Femur (tissue), 1 donor: Measurements from ENCODE around the gene SF3B1.
A peak's percentile ranks its signal among the peaks of the same experiment; 100 is the strongest.
"Not testable (repeated sequence)": the region's sequence is repeated elsewhere in the genome, so short reads cannot be mapped to it uniquely, and the experiment has no call there.

Source experiments
- DNase-seq: peaks from one replicate; pipeline ENCODE4 v3.0.0-alpha.2; 2017

SF3B1 gene, protein sequence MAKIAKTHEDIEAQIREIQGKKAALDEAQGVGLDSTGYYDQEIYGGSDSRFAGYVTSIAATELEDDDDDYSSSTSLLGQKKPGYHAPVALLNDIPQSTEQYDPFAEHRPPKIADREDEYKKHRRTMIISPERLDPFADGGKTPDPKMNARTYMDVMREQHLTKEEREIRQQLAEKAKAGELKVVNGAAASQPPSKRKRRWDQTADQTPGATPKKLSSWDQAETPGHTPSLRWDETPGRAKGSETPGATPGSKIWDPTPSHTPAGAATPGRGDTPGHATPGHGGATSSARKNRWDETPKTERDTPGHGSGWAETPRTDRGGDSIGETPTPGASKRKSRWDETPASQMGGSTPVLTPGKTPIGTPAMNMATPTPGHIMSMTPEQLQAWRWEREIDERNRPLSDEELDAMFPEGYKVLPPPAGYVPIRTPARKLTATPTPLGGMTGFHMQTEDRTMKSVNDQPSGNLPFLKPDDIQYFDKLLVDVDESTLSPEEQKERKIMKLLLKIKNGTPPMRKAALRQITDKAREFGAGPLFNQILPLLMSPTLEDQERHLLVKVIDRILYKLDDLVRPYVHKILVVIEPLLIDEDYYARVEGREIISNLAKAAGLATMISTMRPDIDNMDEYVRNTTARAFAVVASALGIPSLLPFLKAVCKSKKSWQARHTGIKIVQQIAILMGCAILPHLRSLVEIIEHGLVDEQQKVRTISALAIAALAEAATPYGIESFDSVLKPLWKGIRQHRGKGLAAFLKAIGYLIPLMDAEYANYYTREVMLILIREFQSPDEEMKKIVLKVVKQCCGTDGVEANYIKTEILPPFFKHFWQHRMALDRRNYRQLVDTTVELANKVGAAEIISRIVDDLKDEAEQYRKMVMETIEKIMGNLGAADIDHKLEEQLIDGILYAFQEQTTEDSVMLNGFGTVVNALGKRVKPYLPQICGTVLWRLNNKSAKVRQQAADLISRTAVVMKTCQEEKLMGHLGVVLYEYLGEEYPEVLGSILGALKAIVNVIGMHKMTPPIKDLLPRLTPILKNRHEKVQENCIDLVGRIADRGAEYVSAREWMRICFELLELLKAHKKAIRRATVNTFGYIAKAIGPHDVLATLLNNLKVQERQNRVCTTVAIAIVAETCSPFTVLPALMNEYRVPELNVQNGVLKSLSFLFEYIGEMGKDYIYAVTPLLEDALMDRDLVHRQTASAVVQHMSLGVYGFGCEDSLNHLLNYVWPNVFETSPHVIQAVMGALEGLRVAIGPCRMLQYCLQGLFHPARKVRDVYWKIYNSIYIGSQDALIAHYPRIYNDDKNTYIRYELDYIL

DNA sequence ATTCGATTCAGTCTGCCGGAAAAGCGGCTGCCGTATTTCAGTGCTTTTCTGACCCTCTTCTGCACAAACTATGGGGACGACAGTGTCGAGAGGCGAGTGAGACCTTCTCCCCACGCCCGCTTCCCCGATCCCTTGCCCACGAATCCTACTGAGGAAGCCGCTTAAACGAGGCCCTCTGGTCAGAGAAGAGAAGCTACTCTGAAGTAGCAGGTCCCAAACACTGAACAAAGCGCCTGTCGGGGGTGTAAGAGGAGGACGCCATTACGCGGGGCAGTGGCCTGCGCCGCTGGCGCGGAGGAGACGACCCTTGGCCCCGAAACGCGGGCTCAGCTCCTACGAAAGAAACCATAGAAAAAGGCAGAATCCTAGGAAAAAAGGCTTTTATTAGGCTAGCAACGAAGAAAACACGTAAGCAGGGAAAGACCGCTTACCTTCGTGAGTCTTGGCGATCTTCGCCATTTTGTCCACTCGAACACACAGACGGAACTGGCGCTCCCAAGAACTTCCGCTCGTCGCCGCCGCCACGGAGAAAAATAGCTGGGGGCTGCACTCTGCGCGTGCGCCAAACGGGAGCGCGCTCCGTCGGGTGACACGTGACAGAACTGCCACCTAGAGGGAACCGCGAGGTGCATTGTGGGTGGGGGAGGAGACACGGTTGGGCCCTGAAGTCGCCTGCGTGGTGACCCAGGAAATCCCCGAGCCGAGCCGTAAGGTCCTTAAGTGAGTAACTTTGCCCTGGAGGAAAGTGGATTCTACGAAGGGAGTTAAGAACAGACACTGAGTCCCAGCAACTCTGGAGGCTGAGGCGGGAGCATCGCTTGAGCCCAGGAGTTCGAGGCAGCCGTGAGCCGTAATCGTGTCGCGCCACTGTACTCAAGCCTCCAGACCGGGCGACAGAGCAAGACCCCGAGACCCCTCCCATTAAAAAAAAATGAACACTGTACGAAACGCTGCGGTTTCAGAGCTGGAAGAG is at the start of gene SF3B1:
SF3B1 (minus strand) TSS at position 488 of the 973 bp plus-strand sequence; CDS start at position 459, 29 bp downstream.
- peak; percentile 99 for DNase-seq

DNA sequence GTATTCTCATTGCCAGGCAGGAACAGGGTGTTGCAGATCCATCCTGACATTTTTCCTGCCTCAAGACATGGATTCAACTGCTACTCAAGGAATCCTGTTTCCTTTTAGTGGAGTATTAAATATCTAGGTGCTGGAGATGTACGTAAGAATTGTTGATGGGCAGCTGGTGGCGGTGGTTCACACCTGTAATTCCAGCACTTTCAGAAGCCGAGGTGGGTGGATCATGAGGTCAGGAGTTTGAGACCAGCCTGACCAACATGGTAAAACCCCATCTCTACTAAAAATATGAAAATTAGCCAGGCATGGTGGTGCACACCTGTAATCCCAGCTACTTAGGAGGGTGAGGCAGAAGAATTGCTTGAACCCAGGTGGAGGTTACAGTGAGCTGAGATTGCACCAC is 49.4 kb upstream of the SF3B1 start:
- not testable (repeated sequence) for DNase-seq

DNA sequence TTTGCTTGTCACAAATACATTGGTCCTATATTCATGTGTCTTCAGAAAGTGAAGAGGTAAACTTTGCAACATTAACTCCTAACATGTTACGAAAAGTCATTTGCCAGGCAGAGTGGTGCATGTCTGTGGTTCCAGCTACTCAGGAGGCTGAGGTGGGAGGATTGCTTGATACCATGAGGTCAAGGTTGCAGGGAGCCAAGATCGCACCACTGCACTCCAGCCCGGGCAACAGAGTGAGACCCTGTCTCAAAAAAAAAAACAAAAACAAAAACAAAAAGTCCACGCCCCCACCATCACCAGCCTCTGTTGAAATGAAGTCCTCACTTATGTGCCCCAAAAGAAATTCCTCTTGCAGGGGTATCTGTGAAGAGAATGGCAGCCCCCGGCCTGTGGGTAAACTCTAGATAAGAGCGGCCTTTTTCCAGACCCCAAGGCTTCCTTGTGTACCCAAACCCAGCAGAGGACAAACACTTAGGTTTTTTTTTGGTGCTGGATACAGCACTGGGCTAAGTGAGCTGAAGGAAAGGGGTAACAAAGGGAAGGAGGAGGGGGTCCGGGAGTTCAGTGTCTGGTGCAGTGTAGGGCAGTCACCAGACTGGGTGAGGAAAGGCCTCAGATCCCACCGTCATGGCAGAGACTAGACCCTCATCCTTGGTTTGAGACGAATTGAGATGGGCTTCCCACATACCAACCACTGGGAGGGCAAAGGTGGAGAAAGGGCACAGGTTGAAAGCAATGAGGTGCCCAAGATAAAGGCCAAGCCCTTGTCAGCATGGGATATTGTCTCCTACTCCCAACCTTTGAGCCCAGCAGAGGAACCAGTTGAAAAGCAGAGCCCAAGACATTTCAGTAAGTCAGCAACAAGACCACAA is 45.6 kb upstream of the SF3B1 start:
- DNase-seq = no peak

DNA sequence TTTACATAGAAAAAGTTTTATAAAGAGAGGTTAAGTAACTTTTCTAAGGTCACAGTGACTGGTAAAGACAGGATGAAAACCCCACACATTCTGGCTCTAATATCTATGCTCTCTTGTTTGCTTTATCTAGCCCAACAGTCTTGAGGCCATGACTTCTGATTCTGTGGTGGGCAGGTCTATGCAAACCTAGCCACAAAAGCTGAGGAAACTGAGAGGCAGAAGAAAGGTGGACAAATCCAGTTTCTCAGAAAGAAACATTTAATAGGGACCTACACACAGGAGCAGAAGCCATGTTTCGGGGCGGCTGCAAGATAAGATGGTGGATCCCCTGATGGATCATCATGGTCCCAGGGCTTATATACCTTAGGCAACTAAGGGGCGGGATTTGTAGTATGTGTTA is 43.0 kb upstream of the SF3B1 start:
- DNase-seq = no peak

DNA sequence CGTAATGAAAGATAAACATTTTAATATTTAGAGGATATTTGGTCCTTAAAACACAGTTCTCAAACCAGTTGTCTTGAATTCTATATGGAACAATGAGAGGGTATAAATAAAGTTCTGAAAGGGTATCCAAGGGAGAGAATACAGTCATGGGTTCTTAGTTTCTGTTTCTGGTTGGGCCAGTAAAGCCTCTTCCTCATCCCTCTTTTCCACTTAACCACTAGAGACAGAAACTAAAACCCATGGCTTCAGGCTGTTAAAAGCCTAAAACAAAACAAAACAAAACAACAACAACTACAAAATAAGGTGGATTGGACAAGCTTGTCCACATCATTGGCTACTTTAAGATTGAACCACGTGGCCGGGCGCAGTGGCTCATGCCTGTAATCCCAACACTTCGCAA is 37.3 kb upstream of the SF3B1 start:
- no peak for DNase-seq

DNA sequence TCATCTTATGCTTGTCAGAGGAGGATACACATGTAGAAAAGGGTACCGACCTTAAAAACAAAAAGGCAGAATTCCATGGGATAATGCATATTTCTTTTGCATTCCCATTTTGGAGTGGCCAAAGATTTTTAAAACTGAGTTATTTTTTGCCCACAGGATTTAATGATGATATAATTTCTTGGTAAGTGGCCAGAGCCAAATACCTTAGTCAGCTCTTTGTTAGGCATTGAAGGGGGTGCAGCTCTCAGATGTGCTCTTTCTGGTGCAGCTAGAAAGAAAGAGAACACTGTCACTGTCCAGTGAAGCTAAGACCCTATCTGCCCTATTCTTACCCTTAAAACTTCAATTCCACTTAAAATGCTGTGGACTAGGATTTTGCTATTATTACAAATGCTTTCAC is 29.3 kb upstream of the SF3B1 start:
- DNase-seq = no peak

DNA sequence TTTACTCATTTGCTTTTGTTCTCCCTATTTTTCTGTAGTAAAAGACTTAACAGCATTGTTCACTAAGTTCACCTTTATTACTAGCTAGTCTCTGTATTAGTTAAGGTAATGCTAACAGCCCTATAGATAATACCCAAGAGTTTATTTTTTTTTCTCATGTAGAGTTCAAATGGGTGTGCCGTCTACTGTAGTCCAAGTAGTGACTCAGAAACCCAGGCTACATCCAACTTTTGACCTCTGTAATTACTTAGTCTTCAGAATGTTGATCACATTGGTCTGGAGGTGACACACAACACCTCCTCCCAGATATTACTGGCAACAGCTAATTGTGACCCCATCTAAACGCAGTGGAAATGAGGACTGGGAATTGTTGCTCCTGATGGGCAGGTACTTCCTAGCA is 26.2 kb upstream of the SF3B1 start:
- no peak for DNase-seq

DNA sequence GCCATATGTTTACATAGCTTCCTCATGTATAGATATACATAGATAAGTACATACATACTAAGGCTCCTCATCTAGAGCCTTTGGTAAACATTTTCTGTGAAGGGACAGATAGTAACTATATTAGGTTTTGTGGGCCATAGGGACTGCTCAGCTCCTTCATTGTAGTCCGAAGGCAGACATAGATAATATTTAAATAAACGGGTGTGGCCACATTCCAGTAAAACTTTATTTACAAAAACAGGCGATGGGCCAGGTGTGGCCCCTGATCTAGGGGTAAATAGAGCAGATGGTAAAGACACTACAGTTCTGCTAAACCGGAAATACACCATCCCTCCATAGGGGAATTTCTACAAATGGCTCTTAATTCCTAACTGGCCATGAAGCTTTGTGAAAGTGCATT is 25.8 kb upstream of the SF3B1 start:
- no peak for DNase-seq

DNA sequence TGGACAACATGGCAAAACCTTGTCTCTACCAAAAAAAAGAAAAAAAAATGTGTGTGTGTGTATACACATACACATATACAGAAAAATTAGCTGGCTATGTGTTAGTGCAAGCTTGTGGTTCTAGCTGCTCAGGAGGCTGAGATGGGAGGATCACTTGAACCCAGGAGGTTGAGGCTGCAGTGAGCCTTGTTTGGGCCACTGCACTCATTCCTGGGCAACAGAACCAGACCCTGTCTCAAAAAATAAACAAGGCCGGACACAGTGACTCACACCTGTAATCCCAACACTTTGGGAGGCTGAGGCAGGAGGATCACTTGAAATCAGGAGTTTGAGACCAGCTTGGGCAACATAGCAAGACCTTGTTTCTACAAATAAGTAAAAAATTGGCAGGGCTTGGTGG is 20.6 kb upstream of the SF3B1 start:
- no peak for DNase-seq

DNA sequence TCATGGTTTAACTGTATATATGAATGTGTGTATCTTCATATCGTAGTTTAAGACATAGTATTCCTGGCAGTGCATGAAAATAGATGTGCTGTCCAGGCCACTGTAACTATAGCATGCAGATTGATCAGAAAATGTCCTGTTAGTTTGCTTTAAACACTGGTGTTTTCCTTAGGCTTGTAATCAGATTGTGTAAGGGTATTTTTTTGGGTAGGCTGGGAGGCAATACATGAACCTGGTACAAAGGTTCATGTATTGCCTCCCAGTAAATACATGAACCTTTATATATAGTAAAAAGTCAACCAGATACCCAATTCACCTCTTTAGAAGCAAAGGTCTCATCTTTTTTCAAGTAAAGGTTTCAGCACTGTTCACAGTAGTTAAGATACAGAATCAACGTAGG is 20.1 kb upstream of the SF3B1 start:
- DNase-seq = no peak

DNA sequence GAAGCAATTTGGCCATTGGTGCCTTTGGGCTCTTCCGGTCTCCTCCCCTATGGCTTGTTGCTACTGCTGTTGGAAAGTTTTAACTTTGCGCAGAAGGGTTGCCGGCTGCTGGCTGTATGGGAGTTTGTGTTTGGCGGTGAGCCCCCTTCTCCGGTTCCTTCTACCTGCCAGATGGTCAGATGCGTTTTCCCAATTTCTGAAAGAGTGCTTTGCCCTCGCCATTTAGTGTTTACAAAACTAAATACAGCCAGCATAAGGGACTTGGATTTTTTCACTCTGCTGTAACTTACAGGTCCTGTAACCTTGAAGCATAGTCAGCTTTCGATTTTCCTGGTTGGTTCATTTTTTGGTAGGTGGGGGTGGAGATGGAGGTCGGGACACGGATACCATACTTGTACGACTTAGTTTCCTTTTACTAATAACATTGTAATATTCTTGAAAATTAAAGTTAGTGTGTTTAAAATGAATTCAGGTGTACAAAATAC is 19.1 kb upstream of the SF3B1 start:
- peak; percentile 88 for DNase-seq

DNA sequence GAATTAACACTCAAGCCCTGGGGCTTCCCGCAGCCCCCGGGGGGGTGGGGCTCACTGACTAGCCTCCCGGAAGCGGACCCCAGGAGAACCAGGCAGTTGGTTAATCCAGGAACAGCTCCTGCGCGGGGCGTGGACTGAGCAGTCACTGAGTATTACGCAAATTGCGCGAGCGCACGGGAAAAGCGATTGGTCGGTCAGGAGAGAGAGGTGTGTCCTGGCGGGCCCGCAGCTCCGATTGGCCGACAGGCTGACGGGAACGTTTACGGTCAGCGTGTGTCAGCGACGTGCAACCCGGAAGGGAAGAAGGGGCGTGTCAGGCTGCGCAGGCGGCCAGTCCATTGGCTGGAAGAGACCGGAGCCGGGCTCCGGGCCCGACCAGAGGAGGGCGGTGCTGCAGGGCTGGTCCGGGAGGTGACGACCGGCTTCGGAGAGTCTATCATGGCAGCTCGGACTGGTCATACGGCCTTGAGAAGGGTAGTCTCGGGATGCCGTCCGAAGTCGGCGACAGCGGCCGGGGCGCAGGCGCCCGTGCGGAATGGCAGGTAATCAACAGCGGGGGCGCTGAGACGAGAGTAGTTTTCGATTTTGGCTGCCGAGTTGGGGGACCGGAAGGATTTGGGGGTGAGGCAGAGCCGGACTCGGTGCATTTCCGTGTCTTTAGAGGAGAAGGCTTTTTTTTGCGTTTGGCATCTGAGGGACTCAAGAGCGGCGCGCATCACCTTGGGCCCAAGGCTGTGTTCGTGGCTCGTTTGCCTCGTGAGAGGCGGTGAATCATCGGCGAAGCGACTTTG is 18.5 kb upstream of the SF3B1 start, which contains the start of gene COQ10B:
COQ10B (plus strand) TSS at position 430 of the 791 bp plus-strand sequence; CDS start at position 439, 9 bp downstream.
- DNase-seq = peak; percentile 100

DNA sequence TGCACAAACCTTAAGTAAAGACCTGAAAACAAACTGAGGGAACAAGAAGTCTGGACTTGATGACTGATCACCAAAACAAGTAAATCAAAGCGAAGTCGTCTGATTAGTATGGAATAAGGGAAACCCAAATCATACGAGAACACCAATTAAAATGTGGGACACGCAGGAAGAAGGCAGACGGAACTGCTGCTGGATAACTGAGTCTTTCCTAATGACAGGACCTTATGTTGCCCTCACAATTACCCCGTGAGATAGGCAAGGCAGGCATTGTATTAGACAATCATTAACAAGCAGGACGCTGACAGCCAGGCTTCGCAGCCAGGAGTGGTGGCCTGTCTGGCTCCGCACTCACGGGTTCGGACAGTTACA is 17.9 kb upstream of the SF3B1 start:
- no peak for DNase-seq

DNA sequence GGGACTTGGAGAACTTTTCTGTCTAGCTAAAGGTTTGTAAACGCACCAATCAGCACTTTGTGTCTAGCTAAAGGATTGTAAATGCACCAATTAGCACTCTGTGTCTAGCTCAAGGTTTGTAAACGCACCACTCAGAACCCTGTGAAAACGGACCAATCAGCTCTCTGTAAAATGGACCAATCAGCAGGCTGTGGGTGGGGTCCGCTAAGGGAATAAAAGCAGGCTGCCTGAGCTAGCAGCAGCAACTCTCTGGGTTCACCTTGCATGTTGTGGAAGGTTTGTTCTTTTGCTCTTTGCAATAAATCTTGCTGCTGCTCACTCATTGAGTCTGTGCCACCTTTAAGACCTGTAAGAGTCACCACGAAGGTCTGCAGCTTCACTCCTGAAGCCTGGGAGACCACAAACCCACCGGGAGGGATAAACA is 16.1 kb upstream of the SF3B1 start:
- DNase-seq = not testable (repeated sequence)

DNA sequence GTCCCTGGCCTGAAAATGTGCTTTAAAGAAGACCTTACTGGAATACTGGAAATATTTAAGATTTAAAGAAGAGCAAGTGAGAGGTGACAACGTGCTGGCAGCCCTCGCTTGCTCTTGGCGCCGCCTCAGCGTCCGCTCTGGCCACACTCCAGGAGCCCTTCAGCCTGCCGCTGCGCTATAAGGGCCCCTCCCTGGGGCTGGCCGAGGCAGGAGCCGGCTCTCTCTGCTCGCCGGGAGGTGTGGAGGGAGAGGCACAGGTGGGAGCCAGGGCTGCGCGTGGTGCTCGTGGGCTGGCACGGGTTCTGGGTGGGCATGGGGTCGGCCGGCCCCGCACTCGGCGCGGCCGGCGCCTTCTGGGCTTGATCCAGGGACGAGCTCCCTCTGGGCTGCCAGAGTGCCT is 15.6 kb upstream of the SF3B1 start:
- no peak for DNase-seq

DNA sequence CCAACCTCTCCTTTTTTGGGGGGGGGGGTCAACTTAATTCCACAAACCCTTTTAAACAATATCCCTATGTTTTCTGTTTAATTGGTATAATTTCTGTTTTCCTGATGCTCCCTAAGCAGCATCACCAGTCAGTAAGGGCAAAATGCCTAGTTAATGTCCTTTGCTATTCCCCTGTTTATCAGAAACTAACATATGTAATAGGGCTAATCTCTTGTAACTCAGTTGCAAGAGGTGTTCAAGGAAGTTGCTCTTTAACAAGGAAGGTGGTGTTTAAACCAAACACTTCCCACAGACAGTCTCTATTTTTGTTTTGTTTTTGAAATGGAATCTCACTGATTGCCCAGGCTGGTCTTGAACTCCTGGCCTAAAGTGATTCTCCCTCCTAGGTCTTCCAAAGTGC is 12.0 kb upstream of the SF3B1 start:
- DNase-seq = no peak

DNA sequence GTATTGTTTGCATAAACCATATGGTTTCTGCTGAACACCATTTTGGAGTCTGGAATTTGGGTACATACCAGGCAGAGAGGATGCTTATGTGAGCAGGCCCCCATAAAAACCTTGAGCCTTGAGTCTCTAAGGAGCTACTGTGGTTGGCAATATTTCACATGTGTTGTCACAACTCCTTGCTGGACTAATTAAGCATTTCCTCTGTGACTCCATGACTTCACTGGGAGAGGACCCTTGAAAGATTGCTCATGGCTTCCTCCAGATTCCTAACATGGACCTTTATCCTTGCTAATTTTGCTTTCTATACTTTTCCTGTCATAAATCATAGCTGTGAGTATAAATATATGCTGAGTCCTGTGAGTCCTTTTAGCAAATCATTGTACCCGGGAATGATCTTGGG is 10.9 kb upstream of the SF3B1 start:
- no peak for DNase-seq

DNA sequence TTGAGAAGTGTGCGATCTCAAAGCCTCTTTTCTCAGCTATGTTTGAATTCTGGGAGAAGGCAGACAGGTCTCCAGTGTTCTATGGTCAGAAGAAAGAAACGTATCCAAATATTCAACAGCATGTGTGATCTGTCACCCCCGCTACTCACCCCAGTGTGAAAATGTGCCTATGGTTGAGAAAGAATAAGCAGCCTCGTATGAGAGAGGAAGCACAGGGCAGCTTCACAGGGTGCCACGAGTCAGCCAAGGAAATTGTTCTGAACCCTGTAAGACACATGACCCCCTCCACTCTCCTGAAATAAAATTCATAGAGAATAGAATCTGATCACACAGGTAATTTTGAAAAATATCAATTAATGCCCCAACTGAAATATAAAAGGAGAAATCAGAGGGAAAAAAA is 8.0 kb upstream of the SF3B1 start:
- DNase-seq = no peak

DNA sequence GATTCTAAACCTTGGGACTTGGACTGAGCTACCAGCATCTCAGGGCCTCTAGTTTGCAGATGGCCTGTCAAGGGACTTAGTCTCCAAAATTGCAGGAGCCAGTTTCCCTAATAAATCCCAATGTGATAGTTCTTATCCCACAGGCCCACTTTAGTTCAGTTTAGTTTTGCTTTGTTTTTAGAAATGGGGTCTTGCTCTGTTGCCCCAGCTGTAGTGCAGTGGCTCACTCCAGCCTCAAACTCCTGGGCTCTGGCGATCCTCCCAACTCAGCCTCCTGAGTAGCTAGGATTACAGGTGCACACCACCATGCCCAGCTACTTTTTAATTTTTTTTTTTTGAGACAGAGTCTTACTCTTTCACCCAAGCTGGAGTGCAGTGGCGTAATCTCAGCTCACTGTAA is 2.6 kb upstream of the SF3B1 start:
- no peak for DNase-seq
